H1 (cell line): ENCODE data around the gene SPG7. TPM values are rescaled to one million over a fixed set of nuclear protein-coding genes. Genes with fewer than 3 reads are reported as not detected.

Experiments used
- CTCF ChIA-PET: fragments of 300-600 bp; sonication (Branson Sonifier 250); formaldehyde crosslinking; loops from one replicate; lab custom pipeline; 2021; ENCODE audit not compliant: partially characterized antibody; lab: Charles Lee
- POLR2A ChIA-PET: fragments of 300-600 bp; sonication (Branson Sonifier 250); formaldehyde crosslinking; loops from one replicate; lab custom pipeline; 2021; ENCODE audit warnings: inconsistent platforms; ENCODE audit not compliant: partially characterized antibody; lab: Charles Lee
- DNase-seq, 2 experiments: peaks; one replicate each; pipeline versions ENCODE4 v3.0.0 to v3.0.0-alpha.2; 2010 to 2022; ENCODE audit warnings: low spot score in 2 of 2, low read depth in 1 of 2, mixed read lengths in 1 of 2
- FAIRE-seq: peaks from 2 replicates; lab custom pipeline; 2011; peaks lifted over from hg19 to GRCh38; lab: Jason Lieb, UNC
- H2AFZ ChIP-seq: 2 replicates; pipeline ENCODE4 v1.8.1; 2012; ENCODE audit warnings: low read length, inconsistent platforms
- H2AK5ac ChIP-seq: 2 replicates; pipeline ENCODE4 v1.6.1; 2013; ENCODE audit warnings: low read depth, low read length
- H2BK120ac ChIP-seq: replicated peaks from 2 replicates; pipeline ENCODE3; 2013; ENCODE audit warnings: low read depth, low read length, inconsistent platforms
- H2BK12ac ChIP-seq: 2 replicates; pipeline ENCODE4 v1.6.1; 2013; ENCODE audit warnings: low read depth, low read length
- H2BK15ac ChIP-seq: 2 replicates; pipeline ENCODE4 v1.6.1; 2013; ENCODE audit warnings: low read length
- H2BK20ac ChIP-seq: 2 replicates; pipeline ENCODE4 v1.6.1; 2013; ENCODE audit warnings: low read length
- H2BK5ac ChIP-seq: 2 replicates; pipeline ENCODE4 v1.6.1; 2013; ENCODE audit warnings: low read depth, low read length
- H3K14ac ChIP-seq: 2 replicates; pipeline ENCODE4 v1.6.1; 2013; ENCODE audit warnings: inconsistent platforms; ENCODE audit not compliant: insufficient read length
- H3K18ac ChIP-seq: 2 replicates; pipeline ENCODE4 v1.6.1; 2013; ENCODE audit warnings: low read length; ENCODE audit errors: extremely low read depth
- H3K23ac ChIP-seq: 2 replicates; pipeline ENCODE4 v1.6.1; 2013; ENCODE audit warnings: inconsistent platforms; ENCODE audit not compliant: insufficient read length
- H3K23me2 ChIP-seq: 2 replicates; pipeline ENCODE4 v1.6.1; 2013; ENCODE audit warnings: low read depth, low read length
- H3K27ac ChIP-seq: 2 replicates; pipeline ENCODE4 v1.6.1; 2011; ENCODE audit warnings: low read depth, low read length, inconsistent platforms
- H3K27me3 ChIP-seq, 4 experiments: replicated peaks in 1 of 4; 1 replicate in 1 of 4; 2 replicates in 3 of 4; pipeline versions ENCODE4 v1.6.1 to v1.8.1; 2011 to 2013; ENCODE audit warnings: low read length in 3 of 4, mild to moderate bottlenecking in 3 of 4, inconsistent platforms in 2 of 4, mixed read lengths in 2 of 4, moderate library complexity in 1 of 4; ENCODE audit not compliant: control insufficient read depth in 3 of 4, insufficient read depth in 3 of 4; ENCODE audit errors: extremely low read depth in 1 of 4
- H3K36me3 ChIP-seq, 4 experiments: 2 replicates each; pipeline versions ENCODE4 v1.6.1 to v1.8.1; 2011 to 2013; ENCODE audit warnings: mild to moderate bottlenecking in 4 of 4, low read length in 3 of 4, moderate library complexity in 2 of 4, control low read depth in 1 of 4, inconsistent platforms in 1 of 4; ENCODE audit not compliant: insufficient read depth in 4 of 4, control insufficient read depth in 2 of 4
- H3K4ac ChIP-seq: replicated peaks from 2 replicates; pipeline ENCODE3; 2013; ENCODE audit warnings: low read length, low read depth, mixed read lengths, inconsistent platforms; ENCODE audit not compliant: insufficient read length
- H3K4me1 ChIP-seq, 4 experiments: replicated peaks in 1 of 4; 1 replicate in 1 of 4; 2 replicates in 3 of 4; pipeline versions ENCODE4 v1.6.1 to v1.8.1; 2011 to 2013; ENCODE audit warnings: low read length in 3 of 4, inconsistent platforms in 2 of 4, mixed read lengths in 1 of 4; ENCODE audit not compliant: insufficient read depth in 4 of 4, control insufficient read depth in 3 of 4
- H3K4me2 ChIP-seq, 2 experiments: 2 replicates each; pipeline versions ENCODE4 v1.6.1 to v1.8.1; 2011 to 2013; ENCODE audit warnings: low read depth in 2 of 2, low read length in 2 of 2, control low read depth in 1 of 2, inconsistent platforms in 1 of 2, mild to moderate bottlenecking in 1 of 2; ENCODE audit not compliant: insufficient read depth in 1 of 2
- H3K4me3 ChIP-seq, 4 experiments: fragments of 200-600, 300-600 bp in 1 of 4; sonication (generic), shearing (Covaris generic), sonication (Bioruptor Twin) in 1 of 4; 2 replicates each; pipeline versions ENCODE4 v1.5.1 to v1.8.1; 2011 to 2016; ENCODE audit warnings: low read length in 4 of 4, low read depth in 3 of 4, control low read depth in 2 of 4, inconsistent platforms in 2 of 4, mild to moderate bottlenecking in 2 of 4, mixed read lengths in 1 of 4, moderate library complexity in 1 of 4; ENCODE audit not compliant: insufficient read depth in 2 of 4; ENCODE audit errors: extremely low read depth in 1 of 4
- H3K56ac ChIP-seq: replicated peaks from 2 replicates; pipeline ENCODE3; 2013; ENCODE audit warnings: low read depth, mild to moderate bottlenecking, mixed read lengths, low read length, inconsistent platforms; ENCODE audit not compliant: insufficient read length
- H3K79me1 ChIP-seq: 2 replicates; pipeline ENCODE4 v1.6.1; 2013; ENCODE audit warnings: low read depth, low read length, control low read depth
- H3K79me2 ChIP-seq, 2 experiments: 2 replicates each; pipeline versions ENCODE4 v1.6.1 to v1.8.1; 2012 to 2013; ENCODE audit warnings: low read length in 2 of 2, mild to moderate bottlenecking in 2 of 2, inconsistent platforms in 1 of 2; ENCODE audit not compliant: insufficient read depth in 2 of 2, control insufficient read depth in 1 of 2
- H3K9ac ChIP-seq, 4 experiments: replicated peaks in 1 of 4; 1 replicate in 1 of 4; 2 replicates in 3 of 4; pipeline versions ENCODE4 v1.6.1 to v1.8.1; 2011 to 2013; ENCODE audit warnings: low read depth in 3 of 4, low read length in 3 of 4, control low read depth in 2 of 4, mild to moderate bottlenecking in 2 of 4, moderate library complexity in 2 of 4, inconsistent platforms in 1 of 4; ENCODE audit errors: extremely low read depth in 1 of 4
- H3K9me3 ChIP-seq, 2 experiments: 2 replicates each; pipeline versions ENCODE4 v1.6.1 to v1.8.1; 2012 to 2013; ENCODE audit warnings: mild to moderate bottlenecking in 2 of 2, moderate library complexity in 2 of 2, control low read depth in 1 of 2, inconsistent platforms in 1 of 2, low read depth in 1 of 2, low read length in 1 of 2, mixed read lengths in 1 of 2; ENCODE audit not compliant: insufficient read depth in 2 of 2
- H4K20me1 ChIP-seq, 2 experiments: replicated peaks in 1 of 2; 2 replicates each; pipeline versions ENCODE3 to v1.8.1; 2011 to 2013; ENCODE audit warnings: inconsistent platforms in 2 of 2, low read length in 2 of 2, mild to moderate bottlenecking in 1 of 2; ENCODE audit not compliant: insufficient read depth in 2 of 2, control insufficient read depth in 1 of 2
- H4K5ac ChIP-seq: 2 replicates; pipeline ENCODE4 v1.6.1; 2013; ENCODE audit warnings: low read length, low read depth, mixed read lengths, inconsistent platforms; ENCODE audit not compliant: insufficient read length
- H4K8ac ChIP-seq: 2 replicates; pipeline ENCODE4 v1.8.0; 2013; ENCODE audit warnings: mild to moderate bottlenecking, moderate library complexity, low read length, inconsistent platforms; ENCODE audit not compliant: insufficient read depth; ENCODE audit errors: extremely low read depth
- H4K91ac ChIP-seq: replicated peaks from 2 replicates; pipeline ENCODE3; 2013; ENCODE audit warnings: low read length, mixed read lengths, inconsistent platforms; ENCODE audit not compliant: insufficient read length
- ASH2L ChIP-seq: fragments of 200-600, 300-600 bp; sonication (generic); IDR thresholded peaks from one replicate; pipeline ENCODE4 v1.7.1; 2017; ENCODE audit warnings: low read length
- CBX8 ChIP-seq: fragments of 300-800, 300-1000 bp; sonication (generic); IDR thresholded peaks from 2 replicates; pipeline ENCODE4 v1.7.1; 2016; ENCODE audit warnings: low read depth, low read length, borderline replicate concordance
- CREB1 ChIP-seq: IDR thresholded peaks from 2 replicates; pipeline ENCODE4 v1.6.1; 2012; ENCODE audit warnings: inconsistent platforms
- E2F6 ChIP-seq: IDR thresholded peaks from 2 replicates; pipeline ENCODE4 v1.6.1; 2012; ENCODE audit warnings: inconsistent platforms
- HDAC6 ChIP-seq: IDR thresholded peaks from one replicate; pipeline ENCODE4 v1.7.1; 2012; ENCODE audit warnings: low read depth, mild to moderate bottlenecking, inconsistent platforms, low read length, moderate library complexity
- MAFK ChIP-seq: IDR thresholded peaks from 2 replicates; pipeline ENCODE4 v1.6.1; 2012; ENCODE audit warnings: low read depth, mild to moderate bottlenecking, improper control_type of control experiment, low read length
- PHF8 ChIP-seq: fragments of 200-600 bp; sonication (generic); conservative IDR thresholded peaks from 2 replicates; pipeline ENCODE4 v1.7.1; 2012; ENCODE audit warnings: low read depth, mild to moderate bottlenecking, inconsistent platforms, low read length, moderate library complexity
- POLR2A ChIP-seq, 2 experiments: IDR thresholded peaks; 1 replicate in 1 of 2; 2 replicates in 1 of 2; pipeline ENCODE4 v1.6.1; 2011; ENCODE audit warnings: low read depth in 2 of 2, low read length in 2 of 2, mild to moderate bottlenecking in 2 of 2; ENCODE audit errors: control extremely low read depth in 1 of 2
- POLR2AphosphoS5 ChIP-seq: IDR thresholded peaks from 2 replicates; pipeline ENCODE4 v1.6.1; 2011; ENCODE audit warnings: low read depth, low read length
- SIRT6 ChIP-seq: IDR thresholded peaks from one replicate; pipeline ENCODE4 v1.7.1; 2012; ENCODE audit warnings: low read length, inconsistent platforms
- TAF7 ChIP-seq: optimal IDR thresholded peaks from 2 replicates; pipeline ENCODE3; 2011; ENCODE audit warnings: low read depth, mild to moderate bottlenecking, inconsistent platforms, low read length, moderate library complexity, borderline replicate concordance
- WGBS, 2 experiments: shearing (Covaris generic) in 1 of 2; methylation state at CpG; one replicate each; pipeline versions ENCODE4 v1.1.6 to v1.1.7; 2013 to 2015; ENCODE audit warnings: low lambda C conversion rate in 2 of 2, mixed read lengths in 2 of 2, inconsistent platforms in 1 of 2, low coverage in 1 of 2, missing lambda C conversion rate in 1 of 2; ENCODE audit not compliant: insufficient replicate concordance in 2 of 2, insufficient coverage in 1 of 2, insufficient read length in 1 of 2; ENCODE audit errors: extremely low coverage in 1 of 2, missing lambda C conversion rate in 1 of 2; 5-methylcytosine and 5-hydroxymethylcytosine counted together
- polyA plus RNA-seq, 7 experiments: library from polyadenylated mRNA; depleted of rRNA in 3 of 7; stranded (reverse) in 5 of 7; unstranded in 2 of 7; fragments of >200 nt in 5 of 7; fragments of 200-250 nt in 2 of 7; gene quantifications; 1 replicate in 5 of 7; 2 replicates in 1 of 7; 4 replicates in 1 of 7; pipeline versions ENCODE4 v1.2.1 to v1.2.3, GENCODE V29; 2011 to 2013; ENCODE audit warnings: missing spikeins in 2 of 7, mixed read lengths in 2 of 7
- total RNA-seq: library from RNA; stranded (reverse); fragmentation: NEBNext Ultra II Directional; extraction: Animal tissue kit (Norgen Biotek cat#: 25700); gene quantifications from 2 replicates; pipeline ENCODE4 v1.2.1, GENCODE V29; 2021

SPG7 gene
- total and polyA plus RNA-seq, 2 of the 8 experiments (the other 6 are each of a cell fraction or from before 2014, with no cell fraction given): 72.1 to 113 TPM

DNA sequence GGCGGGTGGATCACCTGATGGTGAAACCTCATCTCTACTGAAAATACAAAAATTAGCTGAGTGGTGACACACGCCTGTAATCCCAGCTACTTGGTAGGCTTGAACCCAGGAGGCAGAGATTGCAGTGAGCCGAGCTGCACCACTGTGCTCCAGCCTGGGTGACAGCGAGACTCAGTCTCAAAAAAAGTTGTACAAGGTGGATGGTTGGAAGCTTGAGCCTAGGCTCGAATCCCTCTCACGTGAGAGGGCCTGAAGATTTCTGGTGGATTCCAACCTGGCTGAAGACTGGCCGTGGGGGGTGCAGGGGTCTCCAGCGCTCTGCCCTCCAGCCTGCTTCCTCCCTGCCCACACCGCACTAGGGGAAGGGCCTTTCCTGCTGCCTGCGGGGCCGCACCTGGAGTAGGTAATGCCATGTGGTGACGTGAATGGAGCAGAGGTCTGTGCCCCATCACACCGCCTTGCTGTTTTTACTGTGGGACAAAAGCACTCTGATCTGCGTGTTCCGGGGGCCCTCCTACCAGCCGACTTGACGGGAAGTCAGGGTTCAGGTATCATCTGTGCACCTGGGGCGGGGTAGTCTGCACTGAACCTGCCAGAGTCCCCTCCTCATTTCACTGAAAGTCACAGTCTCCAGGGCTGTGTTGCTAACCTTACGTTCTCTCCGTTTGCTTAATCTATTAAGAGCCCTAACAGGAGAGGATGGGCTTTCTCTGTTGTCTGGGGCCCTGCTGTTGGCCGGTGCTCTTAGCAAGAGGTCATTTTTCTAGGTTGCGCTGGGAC is 56.5 kb downstream of the SPG7 start:
- H3K4me3 ChIP-seq: peak overlapping the region; percentile 0 to 69 (median 10); a peak in 6 of 8 replicates
- H3K27ac ChIP-seq: peak overlapping the region; percentile 30; the same call in 1 of the 2 replicates
- 39% methylated on average over 22 of the region's 22 CpGs; no CpG with 5 or more reads in 1 of the 2 experiments for WGBS, 2 experiments

More for the DNA sequence above, 56.5 kb downstream of the SPG7 start:
- H3K36me3 ChIP-seq: peaks cover 21 to 37% (median 32%) of the 10 kb centered on the region in 4 experiments
- peaks cover 3% of the 10 kb centered on the region for H3K79me1 ChIP-seq
- peak overlapping the region; percentile 74; the same call in 1 of the 2 replicates for H4K8ac ChIP-seq
- H3K4me2 ChIP-seq: peak overlapping the region; percentile 91
- H2BK12ac ChIP-seq: no peak overlapping the region
- FAIRE-seq (no peak), DNase-seq (peak in 1 of 2 experiments; percentile 80)
- no peak overlapping the region for H4K91ac ChIP-seq
- peaks cover 5 to 31% (median 9%) of the 10 kb centered on the region in 4 experiments for H3K4me1 ChIP-seq
- H3K14ac ChIP-seq: no peak overlapping the region
- H2AK5ac ChIP-seq: no peak overlapping the region
- no peak overlapping the region for H2BK15ac ChIP-seq
- no peak overlapping the region for H3K18ac ChIP-seq
- no peak overlapping the region for H3K4ac ChIP-seq
- no peak overlapping the region for H3K56ac ChIP-seq
- CTCF ChIA-PET: interaction anchor here (0.7 to 2.8 kb wide), 7 partner anchors 10 to 302 kb away, joined by 3 to 7 read pairs (median 4); partner anchors contain the start of gene CPNE7
- H2BK5ac ChIP-seq: peak overlapping the region; percentile 82; the same call in 1 of the 2 replicates
- peaks cover 11 to 32% of the 10 kb centered on the region in 2 experiments for H3K79me2 ChIP-seq
- POLR2A ChIA-PET: interaction anchor here (0.6 to 5.5 kb wide), 45 partner anchors 8 to 317 kb away, joined by 3 to 63 read pairs (median 4); partner anchors contain the start of genes ANKRD11, CHMP1A, CPNE7 and SPATA2L
- no peak overlapping the region for H2BK20ac ChIP-seq
- no peak overlapping the region for H2AFZ ChIP-seq
- no peak overlapping the region for H2BK120ac ChIP-seq
- peak; percentile 72 to 82 for TF ChIP-seq POLR2A (IDR thresholded peaks at IDR 0.05; ENCODE audit: control extremely low read depth in 1 of 2, low read depth in 2 of 2, low read length in 2 of 2)
- TF ChIP-seq MAFK: no peak
- TF ChIP-seq CBX8: no peak
- 0 out of 2 replicates have a peak, but pooled peaks have one; percentile 29 for TF ChIP-seq E2F6
- no peak for TF ChIP-seq PHF8
- no peak for TF ChIP-seq HDAC6
- TF ChIP-seq SIRT6: peak; percentile 62
- TF ChIP-seq CREB1: 0 out of 2 replicates have a peak, but pooled peaks have one; percentile 35
- TF ChIP-seq POLR2AphosphoS5: peak; percentile 94
- peak; percentile 23 for TF ChIP-seq TAF7
- no peak for TF ChIP-seq ASH2L
- peak overlapping the region in 2 of 4 experiments; percentile 10 to 35; a peak in 2 of 7 replicates for H3K9ac ChIP-seq
- H4K5ac ChIP-seq: no peak overlapping the region
- no peak overlapping the region for H3K23ac ChIP-seq
- peaks cover 28 to 30% of the 10 kb centered on the region in 2 experiments for H4K20me1 ChIP-seq
- H3K27me3 ChIP-seq: no peaks in the 10 kb centered on the region
- H3K9me3 ChIP-seq: no peaks in the 10 kb centered on the region
- H3K23me2 ChIP-seq: peaks cover 18% of the 10 kb centered on the region
